NB4 (cell line): Measurements from ENCODE around the gene CAMSAP1.

Experiments used
- DNase-seq: peaks from one replicate; pipeline ENCODE4 v3.0.0; 2010; ENCODE audit warnings: low read depth
- H3K4me3 ChIP-seq: one replicate; pipeline ENCODE4 v1.5.1; 2011; ENCODE audit warnings: mild to moderate bottlenecking, low read depth, low read length, moderate library complexity
- MYC ChIP-seq: IDR thresholded peaks from 2 replicates; pipeline ENCODE4 v1.6.1; 2011; ENCODE audit warnings: low read depth, low read length
- POLR2A ChIP-seq: IDR thresholded peaks from 2 replicates; pipeline ENCODE4 v1.6.1; 2011; ENCODE audit warnings: mild to moderate bottlenecking; ENCODE audit not compliant: insufficient read length; ENCODE audit errors: extremely low read depth
- TF ChIP-seq, protein P1 (sequence below): IDR thresholded peaks from 2 replicates; pipeline ENCODE4 v1.6.1; 2011; ENCODE audit warnings: low read depth, low read length
- TF ChIP-seq, protein P2 (sequence below): IDR thresholded peaks from one replicate; pipeline ENCODE4 v1.5.1; 2012; ENCODE audit warnings: low read depth, low read length

Gene CAMSAP1

DNA sequence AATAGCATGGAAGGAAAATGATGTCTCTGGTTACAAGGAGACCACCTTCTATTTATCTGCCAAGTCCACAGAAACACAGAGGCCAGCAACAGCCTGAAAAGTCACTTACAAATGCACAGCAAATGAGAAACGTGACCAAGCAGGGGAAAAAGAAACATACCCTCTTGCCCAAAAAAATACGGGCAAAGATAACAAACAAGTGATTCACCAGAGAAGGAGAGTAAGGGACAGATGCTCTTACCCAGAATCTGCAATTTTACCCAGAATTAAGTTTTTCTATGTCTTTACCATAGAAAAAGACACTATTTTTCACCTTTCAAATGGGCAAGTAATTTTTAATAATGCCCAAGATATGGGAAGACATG lies 28.1 kb downstream of the CAMSAP1 start:
- no peak for DNase-seq
- H3K4me3 ChIP-seq: no peak overlapping the region
- TF ChIP-seq POLR2A (no peak), MYC (no peak)
- TF ChIP-seq, protein P1, sequence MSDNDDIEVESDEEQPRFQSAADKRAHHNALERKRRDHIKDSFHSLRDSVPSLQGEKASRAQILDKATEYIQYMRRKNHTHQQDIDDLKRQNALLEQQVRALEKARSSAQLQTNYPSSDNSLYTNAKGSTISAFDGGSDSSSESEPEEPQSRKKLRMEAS: no peak
- TF ChIP-seq, protein P2, sequence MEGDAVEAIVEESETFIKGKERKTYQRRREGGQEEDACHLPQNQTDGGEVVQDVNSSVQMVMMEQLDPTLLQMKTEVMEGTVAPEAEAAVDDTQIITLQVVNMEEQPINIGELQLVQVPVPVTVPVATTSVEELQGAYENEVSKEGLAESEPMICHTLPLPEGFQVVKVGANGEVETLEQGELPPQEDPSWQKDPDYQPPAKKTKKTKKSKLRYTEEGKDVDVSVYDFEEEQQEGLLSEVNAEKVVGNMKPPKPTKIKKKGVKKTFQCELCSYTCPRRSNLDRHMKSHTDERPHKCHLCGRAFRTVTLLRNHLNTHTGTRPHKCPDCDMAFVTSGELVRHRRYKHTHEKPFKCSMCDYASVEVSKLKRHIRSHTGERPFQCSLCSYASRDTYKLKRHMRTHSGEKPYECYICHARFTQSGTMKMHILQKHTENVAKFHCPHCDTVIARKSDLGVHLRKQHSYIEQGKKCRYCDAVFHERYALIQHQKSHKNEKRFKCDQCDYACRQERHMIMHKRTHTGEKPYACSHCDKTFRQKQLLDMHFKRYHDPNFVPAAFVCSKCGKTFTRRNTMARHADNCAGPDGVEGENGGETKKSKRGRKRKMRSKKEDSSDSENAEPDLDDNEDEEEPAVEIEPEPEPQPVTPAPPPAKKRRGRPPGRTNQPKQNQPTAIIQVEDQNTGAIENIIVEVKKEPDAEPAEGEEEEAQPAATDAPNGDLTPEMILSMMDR: no peak

DNA sequence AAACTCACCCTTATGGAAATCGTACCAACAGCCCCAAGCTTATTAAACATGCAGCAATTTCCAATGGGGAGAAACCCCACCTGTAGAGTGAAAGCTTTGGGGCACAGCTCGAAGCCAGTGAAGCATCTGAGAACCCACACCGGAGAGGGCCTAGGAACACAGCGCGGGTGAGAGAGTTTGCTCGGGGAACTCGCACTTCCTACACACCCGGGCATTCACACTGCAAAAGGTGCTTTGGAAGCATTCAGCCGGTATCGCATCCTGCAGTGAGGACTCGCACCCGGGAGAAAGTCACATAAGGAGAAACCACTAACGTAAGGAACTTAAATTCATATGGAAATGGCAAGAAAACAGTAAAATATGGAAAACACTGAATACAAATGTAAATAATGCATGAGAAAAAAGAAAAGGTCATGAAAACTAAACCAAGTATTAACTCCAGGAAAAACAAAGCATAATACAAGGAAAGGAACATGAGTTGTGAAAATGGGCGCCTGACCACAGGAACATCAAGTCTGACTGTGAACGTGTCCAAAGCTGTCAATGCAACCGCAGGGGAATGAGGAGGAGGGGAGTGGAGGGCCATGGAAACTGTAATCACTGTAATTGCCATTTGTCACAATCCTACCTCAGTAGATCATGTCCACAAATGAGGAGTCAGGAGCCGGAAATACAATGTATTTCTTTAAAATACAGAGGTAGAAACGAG lies 28.7 kb downstream of the CAMSAP1 start:
- TF ChIP-seq MYC (no peak), POLR2A (no peak)
- TF ChIP-seq, protein P1: no peak
- TF ChIP-seq, protein P2: no peak
- DNase-seq: no peak
- H3K4me3 ChIP-seq: no peak overlapping the region

DNA sequence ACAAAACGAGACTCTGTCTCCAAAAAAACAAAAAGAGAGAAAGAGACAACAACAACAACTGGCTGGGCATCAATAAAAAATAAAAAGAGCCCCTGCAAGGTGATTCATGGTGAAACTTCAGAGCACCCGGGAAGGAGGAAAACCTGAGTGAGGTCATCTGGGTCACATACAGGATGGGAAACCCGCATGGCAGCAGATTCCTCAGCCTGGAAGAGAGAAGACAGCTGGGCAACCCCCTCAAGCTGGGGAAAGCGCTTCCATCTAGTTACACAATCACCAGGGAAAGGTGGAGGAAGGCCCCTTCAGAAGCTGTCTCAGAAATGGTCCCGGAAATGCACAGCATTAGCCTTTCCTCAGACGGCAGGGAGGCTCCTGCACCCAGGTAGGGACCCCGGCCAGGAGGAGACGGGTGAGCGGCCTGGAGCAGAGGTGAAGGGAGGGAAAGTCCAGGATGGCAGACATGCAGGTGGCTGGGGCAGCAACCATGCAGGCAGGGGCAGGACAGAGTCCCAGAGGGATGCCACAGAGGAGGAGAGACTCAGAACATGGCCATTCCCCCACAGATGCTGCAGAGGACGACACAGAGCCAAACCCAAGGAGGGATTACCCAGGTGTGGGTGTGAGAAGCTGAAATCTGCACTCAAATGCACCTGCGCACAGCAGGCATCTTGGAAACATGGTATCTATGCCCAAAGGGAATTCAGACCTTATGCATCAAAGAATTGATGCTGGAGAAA lies 29.4 kb downstream of the CAMSAP1 start:
- no peak for DNase-seq
- H3K4me3 ChIP-seq: no peak overlapping the region
- TF ChIP-seq, protein P2: no peak
- no peak for TF ChIP-seq MYC
- no peak for TF ChIP-seq POLR2A
- TF ChIP-seq, protein P1: no peak

DNA sequence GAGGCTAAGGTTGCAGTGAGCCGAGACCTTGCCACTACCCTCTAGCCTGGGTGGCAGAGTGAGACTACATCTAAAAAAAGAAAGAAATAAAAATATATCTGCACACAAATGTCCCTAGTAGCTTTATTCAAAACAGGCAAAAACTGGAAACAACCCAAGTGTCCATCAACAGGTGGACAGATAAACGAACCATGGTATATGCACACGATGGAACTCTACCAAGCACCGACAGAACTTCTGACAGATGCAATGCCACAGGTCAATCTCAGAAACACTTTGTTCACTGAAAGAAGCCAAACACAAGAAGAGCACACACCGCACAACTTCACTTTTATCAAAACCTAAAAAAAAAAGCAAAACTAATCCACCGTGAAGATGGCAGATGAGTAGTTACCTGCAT lies 30.4 kb downstream of the CAMSAP1 start:
- TF ChIP-seq, protein P1: no peak
- TF ChIP-seq MYC (no peak), POLR2A (no peak)
- TF ChIP-seq, protein P2: no peak
- no peak overlapping the region for H3K4me3 ChIP-seq
- DNase-seq: no peak

DNA sequence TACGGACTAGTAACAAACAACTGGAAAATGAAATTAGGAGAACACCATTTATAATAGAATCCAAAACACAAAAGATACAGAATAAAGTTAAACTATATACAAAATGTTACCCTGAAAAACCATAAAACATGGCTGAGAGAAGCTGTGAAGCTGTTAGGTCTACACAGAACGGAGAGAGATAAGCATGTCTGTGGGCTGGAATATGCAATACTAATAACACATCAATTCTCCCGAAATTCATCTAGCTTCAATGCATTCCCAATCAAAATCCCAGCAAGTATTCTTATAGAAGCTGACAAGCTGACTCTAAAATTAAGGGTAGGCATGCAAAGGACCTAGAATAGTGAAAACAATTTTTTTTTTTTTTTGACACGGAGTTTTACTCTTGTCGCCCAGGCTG lies 32.5 kb downstream of the CAMSAP1 start:
- TF ChIP-seq, protein P2: no peak
- TF ChIP-seq MYC: no peak
- TF ChIP-seq, protein P1: no peak
- TF ChIP-seq POLR2A: no peak
- no peak overlapping the region for H3K4me3 ChIP-seq
- DNase-seq: no peak
